ENCODE measurements around the gene ZC3H12C. TPM values are rescaled to one million over a fixed set of nuclear protein-coding genes. Genes with fewer than 3 reads are reported as not detected.

ZC3H12C gene
- total RNA-seq, 6 experiments from 2014 or later: 3.0 to 6.4 (median 5.0) TPM

- Mint-ChIP-seq H3K27ac (no peak overlapping the region), H3K27me3 (ENCODE audit: insufficient read depth) (no peaks in the 10 kb centered on the region; the same call in 1 of the 2 replicates), H3K4me1 (ENCODE audit: low read depth) (peaks cover 12% of the 10 kb centered on the region; the same call in 1 of the 2 replicates), H3K4me3 (no peak overlapping the region), H3K9me3 (peaks cover 7% of the 10 kb centered on the region; the same call in 1 of the 2 replicates), H3K36me3 (ENCODE audit: low read depth) (peaks cover 21% of the 10 kb centered on the region)
- no peak for DNase-seq
- no peak for TF ChIP-seq CTCF (IDR thresholded peaks at IDR 0.05)
Observed at GRCh38 chr11:110110854-110111253, 17.7 kb downstream of the ZC3H12C start.

- H3K9me3 Mint-ChIP-seq: no peaks in the 10 kb centered on the region
- no peak overlapping the region for H3K27ac Mint-ChIP-seq
Observed at GRCh38 chr11:110112457-110112856, 19.3 kb downstream of the ZC3H12C start.

GRCh38 chr11:110113505-110113904 lies 20.3 kb downstream of the ZC3H12C start:
- peaks cover 12% of the 10 kb centered on the region; the same call in 1 of the 2 replicates for H3K4me1 Mint-ChIP-seq (ENCODE audit: low read depth)
- peaks cover 7% of the 10 kb centered on the region; the same call in 1 of the 2 replicates for H3K36me3 Mint-ChIP-seq (ENCODE audit: low read depth)
- no peak for TF ChIP-seq CTCF (IDR thresholded peaks at IDR 0.05)
- no peaks in the 10 kb centered on the region for H3K9me3 Mint-ChIP-seq
- H3K4me3 Mint-ChIP-seq: no peak overlapping the region
- H3K27me3 Mint-ChIP-seq (ENCODE audit: insufficient read depth): no peaks in the 10 kb centered on the region
- H3K27ac Mint-ChIP-seq: no peak overlapping the region
- DNase-seq: no peak

More at GRCh38 chr11:110112457-110112856, 19.3 kb downstream of the ZC3H12C start:
- no peak for DNase-seq
- Mint-ChIP-seq H3K36me3 (ENCODE audit: low read depth) (peaks cover 14% of the 10 kb centered on the region), H3K4me1 (ENCODE audit: low read depth) (peaks cover 12% of the 10 kb centered on the region; the same call in 1 of the 2 replicates), H3K27me3 (ENCODE audit: insufficient read depth) (no peaks in the 10 kb centered on the region; the same call in 1 of the 2 replicates), H3K4me3 (no peak overlapping the region)
- no peak for TF ChIP-seq CTCF (IDR thresholded peaks at IDR 0.05)

- TF ChIP-seq CTCF (IDR thresholded peaks at IDR 0.05): no peak
- no peak overlapping the region for H3K27ac Mint-ChIP-seq
- H3K4me3 Mint-ChIP-seq: no peak overlapping the region
- H3K4me1 Mint-ChIP-seq (ENCODE audit: low read depth): peaks cover 12% of the 10 kb centered on the region; the same call in 1 of the 2 replicates
- H3K36me3 Mint-ChIP-seq (ENCODE audit: low read depth): peaks cover 5% of the 10 kb centered on the region; the same call in 1 of the 2 replicates
- no peaks in the 10 kb centered on the region for H3K27me3 Mint-ChIP-seq (ENCODE audit: insufficient read depth)
- H3K9me3 Mint-ChIP-seq: no peaks in the 10 kb centered on the region
- DNase-seq: no peak
Observed at GRCh38 chr11:110113973-110114372, 20.8 kb downstream of the ZC3H12C start.

- no peak for DNase-seq
- Mint-ChIP-seq H3K36me3 (ENCODE audit: low read depth) (peaks cover 5% of the 10 kb centered on the region; the same call in 1 of the 2 replicates), H3K27me3 (ENCODE audit: insufficient read depth) (no peaks in the 10 kb centered on the region), H3K4me3 (no peak overlapping the region), H3K27ac (no peak overlapping the region), H3K4me1 (ENCODE audit: low read depth) (peaks cover 32% of the 10 kb centered on the region), H3K9me3 (no peaks in the 10 kb centered on the region)
- no peak for TF ChIP-seq CTCF (IDR thresholded peaks at IDR 0.05)
Observed at GRCh38 chr11:110119317-110119716, 26.1 kb downstream of the ZC3H12C start.
